ENCODE data around the gene ADAM11. TPM values are rescaled to one million over a fixed set of nuclear protein-coding genes. Genes with fewer than 3 reads are reported as not detected.

The ADAM11 gene
- total and polyA plus RNA-seq, 2 of the 8 experiments (the other 6 are each of a cell fraction or from before 2014, with no cell fraction given), result 2.3 to 2.9 TPM

- TF ChIP-seq ATF3 (IDR thresholded peaks at IDR 0.05; ENCODE audit: insufficient read depth, low read depth, low read length) (no peak), CTCF (IDR thresholded peaks at IDR 0.05; ENCODE audit: control extremely low read depth in 1 of 3, insufficient read depth in 1 of 3, low read depth in 1 of 3, low read length in 3 of 3) (no peak), EP300 (IDR thresholded peaks at IDR 0.05; ENCODE audit: borderline replicate concordance in 1 of 2, low read depth in 2 of 2, low read length in 2 of 2) (no peak), HDAC6 (IDR thresholded peaks at IDR 0.05; ENCODE audit: low read depth, low read length) (no peak), CHD2 (IDR thresholded peaks at IDR 0.05; ENCODE audit: low read length) (no peak), ATF2 (IDR thresholded peaks at IDR 0.05; ENCODE audit: low read length) (no peak), POLR2A (IDR thresholded peaks at IDR 0.05; ENCODE audit: control extremely low read depth in 1 of 2, low read depth in 2 of 2, low read length in 2 of 2) (no peak), SP4 (IDR thresholded peaks at IDR 0.05; ENCODE audit: low read length) (no peak), RBBP5 (IDR thresholded peaks at IDR 0.05; ENCODE audit: borderline replicate concordance, low read depth, low read length) (no peak)
Measured at GRCh38 chr17:44754276-44754675, 4.5 kb upstream of the ADAM11 start (continued).

Measured in H1 (cell line).